Prostate gland (tissue), 2 donors: ENCODE measurements around the gene VWA3A. TPM values are rescaled to one million over a fixed set of nuclear protein-coding genes. Genes with fewer than 3 reads are reported as not detected.

Experiments used
- DNase-seq: peaks from one replicate; pipeline ENCODE4 v3.0.0-alpha.2; 2019; ENCODE audit warnings: low spot score
- H3K27ac ChIP-seq, 2 donors: fragments of 200-600 bp; sonication (generic); 2 replicates each; pipeline ENCODE4 v1.5.1; 2017 to 2019
- H3K27me3 ChIP-seq: fragments of 200-600 bp; sonication (generic); replicated peaks from 2 replicates; pipeline ENCODE4 v1.5.1; 2019; ENCODE audit not compliant: insufficient read depth
- H3K36me3 ChIP-seq, 2 donors: fragments of 200-600 bp; sonication (generic); 1 replicate in 1 of 2; 2 replicates in 1 of 2; pipeline versions ENCODE4 v1.5.1 to v1.8.1; 2017 to 2019
- H3K4me1 ChIP-seq: fragments of 200-600 bp; sonication (generic); replicated peaks from 2 replicates; pipeline ENCODE4 v1.5.1; 2019
- H3K4me3 ChIP-seq, 2 donors: fragments of 200-600 bp; sonication (generic); 2 replicates each; pipeline ENCODE4 v1.5.1; 2017 to 2019
- H3K9me3 ChIP-seq: fragments of 200-600 bp; sonication (generic); 2 replicates; pipeline ENCODE4 v1.5.1; 2017
- POLR2A ChIP-seq: fragments of 450-650 bp; IDR thresholded peaks from one replicate; pipeline ENCODE4 v1.6.1; 2016; ENCODE audit warnings: antibody characterized with exemption, mild to moderate bottlenecking
- POLR2AphosphoS5 ChIP-seq: sonication (generic); formaldehyde crosslinking; IDR thresholded peaks from one replicate; pipeline ENCODE4 v1.6.1; 2017; ENCODE audit warnings: antibody characterized with exemption
- WGBS: methylation state at CpG from one replicate; pipeline ENCODE4 v1.1.5; 2018; 5-methylcytosine and 5-hydroxymethylcytosine counted together
- intact Hi-C: fragments of 100-400 bp; cut with DNase I; formaldehyde crosslinking; loops from one replicate; pipeline ENCODE4 v1.14.2; 2022
- total RNA-seq, 2 donors: library from RNA; depleted of rRNA; stranded (reverse); fragments of >200 nt; gene quantifications; one replicate each; pipeline ENCODE4 v1.1.0, GENCODE V29; 2016
- TF ChIP-seq, protein P1 (sequence below), 4 experiments: fragments of 200-600 bp in 2 of 4; fragments of 450-650 bp in 2 of 4; sonication (generic) in 2 of 4; IDR thresholded peaks; 1 replicate in 3 of 4; 2 replicates in 1 of 4; pipeline ENCODE4 v1.5.1; 2016 to 2019; ENCODE audit warnings: antibody characterized with exemption in 4 of 4, mild to moderate bottlenecking in 2 of 4, moderate library complexity in 2 of 4

The VWA3A gene
- total RNA-seq, 2 donors from 2014 or later, result 0.41 to 2.5 TPM

DNA sequence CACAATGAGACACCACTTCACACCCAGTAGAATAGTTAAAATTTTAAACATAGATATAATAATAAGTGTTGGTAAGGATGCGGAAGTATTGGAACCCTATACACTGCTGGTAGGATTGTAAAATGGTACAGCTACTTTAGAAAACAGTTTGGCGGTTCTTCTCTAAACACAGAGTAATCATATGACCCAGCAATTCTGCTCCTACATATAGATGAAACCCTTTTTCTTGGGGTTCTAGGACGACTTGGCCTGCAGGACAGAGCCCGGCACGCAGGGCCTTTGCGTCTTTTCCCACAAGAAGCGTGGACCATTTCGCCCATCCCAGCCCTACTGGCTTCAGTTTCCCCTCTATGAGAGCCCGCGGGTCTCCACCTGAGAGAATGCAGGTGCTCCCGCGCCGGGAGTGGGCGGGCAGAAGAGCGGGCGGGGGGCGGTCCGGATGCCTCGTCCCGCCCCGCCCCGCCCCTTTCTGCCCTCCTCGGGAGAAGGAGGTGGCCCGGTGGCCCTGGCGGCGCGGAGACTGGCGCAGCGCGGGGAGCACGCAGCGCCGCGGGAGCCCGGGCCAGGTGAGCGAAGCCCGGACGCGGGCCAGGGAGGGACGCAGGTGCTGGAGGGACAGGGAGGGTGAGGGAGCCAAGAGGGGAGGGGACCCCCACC is 69.8 kb downstream of the VWA3A start, which contains the start of gene SDR42E2:
SDR42E2 (plus strand) TSS at position 508 of the 657 bp plus-strand sequence. CDS start 3,077 bp downstream, outside the sequence.
- Histone ChIP-seq H3K36me3 (no peaks in the 10 kb centered on the region), H3K9me3 (no peaks in the 10 kb centered on the region), H3K27me3 (no peaks in the 10 kb centered on the region), H3K4me1 (no peaks in the 10 kb centered on the region), H3K27ac (no peak within 1 kb of the TSS), H3K4me3 (peak within 1 kb of the TSS in 1 of 2 donors; percentile 10)
- intact Hi-C loops, result no loop called here
- 4% methylated on average over 30 of the region's 40 CpGs for WGBS
- TF ChIP-seq, protein P1, sequence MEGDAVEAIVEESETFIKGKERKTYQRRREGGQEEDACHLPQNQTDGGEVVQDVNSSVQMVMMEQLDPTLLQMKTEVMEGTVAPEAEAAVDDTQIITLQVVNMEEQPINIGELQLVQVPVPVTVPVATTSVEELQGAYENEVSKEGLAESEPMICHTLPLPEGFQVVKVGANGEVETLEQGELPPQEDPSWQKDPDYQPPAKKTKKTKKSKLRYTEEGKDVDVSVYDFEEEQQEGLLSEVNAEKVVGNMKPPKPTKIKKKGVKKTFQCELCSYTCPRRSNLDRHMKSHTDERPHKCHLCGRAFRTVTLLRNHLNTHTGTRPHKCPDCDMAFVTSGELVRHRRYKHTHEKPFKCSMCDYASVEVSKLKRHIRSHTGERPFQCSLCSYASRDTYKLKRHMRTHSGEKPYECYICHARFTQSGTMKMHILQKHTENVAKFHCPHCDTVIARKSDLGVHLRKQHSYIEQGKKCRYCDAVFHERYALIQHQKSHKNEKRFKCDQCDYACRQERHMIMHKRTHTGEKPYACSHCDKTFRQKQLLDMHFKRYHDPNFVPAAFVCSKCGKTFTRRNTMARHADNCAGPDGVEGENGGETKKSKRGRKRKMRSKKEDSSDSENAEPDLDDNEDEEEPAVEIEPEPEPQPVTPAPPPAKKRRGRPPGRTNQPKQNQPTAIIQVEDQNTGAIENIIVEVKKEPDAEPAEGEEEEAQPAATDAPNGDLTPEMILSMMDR (IDR thresholded peaks at IDR 0.05), result no peak
- TF ChIP-seq POLR2AphosphoS5 (no peak), POLR2A (no peak)
- DNase-seq, result no peak

DNA sequence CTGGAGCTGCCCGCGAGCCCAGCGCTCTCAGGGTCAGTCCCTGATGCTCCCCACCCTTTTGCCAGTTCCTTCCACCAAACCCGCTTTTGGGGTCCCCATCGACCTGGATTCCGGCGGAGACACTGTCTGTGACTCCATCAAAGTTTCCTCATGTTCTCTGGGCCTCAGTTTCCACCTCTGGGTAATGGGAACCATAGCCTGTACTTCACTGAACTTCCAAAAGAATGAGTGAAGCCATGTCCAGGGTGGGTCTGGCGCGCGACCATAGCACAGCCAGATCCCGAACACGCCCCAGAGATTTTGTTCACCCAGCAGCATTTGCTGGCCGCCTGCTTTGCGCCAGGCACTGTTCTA is 70.3 kb downstream of the VWA3A start:
- Histone ChIP-seq H3K27me3 (no peaks in the 10 kb centered on the region), H3K4me3 (peak overlapping the region in 1 of 2 donors; percentile 10), H3K27ac (no peak overlapping the region), H3K36me3 (no peaks in the 10 kb centered on the region), H3K4me1 (no peaks in the 10 kb centered on the region), H3K9me3 (no peaks in the 10 kb centered on the region)
- WGBS, result 44% methylated on average over 14 of the region's 14 CpGs
- DNase-seq, result no peak
- intact Hi-C loops, result no loop called here
- TF ChIP-seq POLR2A (no peak), POLR2AphosphoS5 (no peak)
- TF ChIP-seq, protein P1 (IDR thresholded peaks at IDR 0.05), result no peak

DNA sequence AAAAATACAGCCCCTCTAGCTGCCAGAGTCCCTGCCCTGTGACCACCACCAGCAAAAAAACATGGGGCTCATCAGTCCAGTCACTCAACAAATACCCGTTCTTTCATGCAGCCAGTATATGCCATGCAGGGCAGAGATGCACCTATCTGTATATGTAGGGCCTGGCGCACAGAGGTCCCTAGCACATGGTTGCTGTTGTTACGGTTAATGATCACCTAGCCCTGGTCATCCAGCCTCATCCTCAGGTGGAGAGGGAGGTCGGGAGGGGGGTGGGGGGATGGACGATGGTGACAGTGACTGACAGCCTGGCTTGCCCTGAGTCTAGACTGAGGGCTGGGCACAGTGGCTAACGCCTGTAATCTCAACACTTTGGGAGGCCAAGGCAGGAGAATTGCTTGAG is 71.5 kb downstream of the VWA3A start:
- no peak overlapping the region for H3K4me3 ChIP-seq
- no peak overlapping the region for H3K27ac ChIP-seq
- no peaks in the 10 kb centered on the region for H3K4me1 ChIP-seq
- H3K9me3 ChIP-seq, result no peaks in the 10 kb centered on the region
- no peaks in the 10 kb centered on the region for H3K36me3 ChIP-seq
- no peaks in the 10 kb centered on the region for H3K27me3 ChIP-seq
- intact Hi-C loops, result no loop called here
- DNase-seq, result no peak
- TF ChIP-seq, protein P1 (IDR thresholded peaks at IDR 0.05), result no peak
- no peak for TF ChIP-seq POLR2A
- TF ChIP-seq POLR2AphosphoS5, result no peak
- WGBS, result 80% methylated on average over 6 of the region's 6 CpGs

DNA sequence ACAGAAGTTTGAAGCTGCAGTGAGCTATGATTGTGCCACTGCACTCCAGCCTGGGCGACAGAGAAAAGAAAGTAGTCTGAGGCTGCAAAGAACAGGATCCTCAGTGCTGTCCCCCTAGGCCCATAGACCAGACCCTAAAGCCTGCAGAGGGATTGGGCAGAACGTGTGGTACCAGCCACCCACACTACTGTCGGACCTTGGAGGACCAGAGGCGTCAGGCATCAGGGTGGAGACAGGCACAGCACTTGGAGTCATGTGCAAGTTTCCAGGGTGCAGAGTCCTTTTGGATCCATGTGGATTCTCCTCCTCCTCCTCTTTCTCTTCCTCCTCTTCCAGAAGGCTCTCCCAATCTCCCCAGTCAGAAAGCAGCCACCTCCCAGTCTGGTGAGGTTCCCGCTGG is 72.1 kb downstream of the VWA3A start:
- intact Hi-C loops, result no loop called here

More for the DNA sequence above, 72.1 kb downstream of the VWA3A start:
- 89% methylated on average over 5 of the region's 5 CpGs for WGBS
- H3K27me3 ChIP-seq, result no peaks in the 10 kb centered on the region
- DNase-seq, result no peak
- no peak overlapping the region for H3K4me3 ChIP-seq
- no peaks in the 10 kb centered on the region for H3K9me3 ChIP-seq
- no peaks in the 10 kb centered on the region for H3K36me3 ChIP-seq
- H3K27ac ChIP-seq, result no peak overlapping the region
- TF ChIP-seq POLR2AphosphoS5 (no peak), POLR2A (no peak)
- TF ChIP-seq, protein P1 (IDR thresholded peaks at IDR 0.05), result no peak
- no peaks in the 10 kb centered on the region for H3K4me1 ChIP-seq
